Measurements from ENCODE around the gene SLC12A4. TPM values are rescaled to one million over a fixed set of nuclear protein-coding genes. Genes with fewer than 3 reads are reported as not detected.
A peak's percentile ranks its signal among the peaks of the same experiment; 100 is the strongest.

SLC12A4 gene
- total and polyA plus RNA-seq, 4 donors: 31.8 to 58.8 (median 49.1) TPM

GRCh38 chr16:67964477-67965131 lies 3.8 kb downstream of the SLC12A4 start:
- H3K27ac ChIP-seq (ENCODE audit: low read depth, low read length): peak overlapping the region; percentile 64
- H3K4me3 ChIP-seq (ENCODE audit: low read depth, low read length): no peak overlapping the region
- H3K36me3 ChIP-seq (ENCODE audit: control insufficient read depth, insufficient read depth, low read length): peaks cover 32% of the 10 kb centered on the region
- H3K9me3 ChIP-seq (ENCODE audit: control insufficient read depth, insufficient read depth, low read length): no peaks in the 10 kb centered on the region
- H3K27me3 ChIP-seq (ENCODE audit: control insufficient read depth, insufficient read depth, low read length): peaks cover 15% of the 10 kb centered on the region
- peak in 1 of 6 donors; percentile 36 for DNase-seq (ENCODE audit: low read depth in 4 of 6, low spot score in 6 of 6)
- 77% methylated on average over 4 of the region's 6 CpGs for WGBS (ENCODE audit: insufficient coverage)
- H3K4me1 ChIP-seq (ENCODE audit: control insufficient read depth, insufficient read depth, low read length): peaks cover 69% of the 10 kb centered on the region

- no peaks in the 10 kb centered on the region for H3K9me3 ChIP-seq (ENCODE audit: control insufficient read depth, insufficient read depth, low read length)
- DNase-seq (ENCODE audit: low read depth in 4 of 6, low spot score in 6 of 6): no peak
- peak overlapping the region; percentile 64 for H3K27ac ChIP-seq (ENCODE audit: low read depth, low read length)
- 19% methylated on average over 30 of the region's 32 CpGs for WGBS (ENCODE audit: insufficient coverage)
- H3K36me3 ChIP-seq (ENCODE audit: control insufficient read depth, insufficient read depth, low read length): peaks cover 40% of the 10 kb centered on the region
- H3K4me3 ChIP-seq (ENCODE audit: low read depth, low read length): peak overlapping the region; percentile 16
- H3K4me1 ChIP-seq (ENCODE audit: control insufficient read depth, insufficient read depth, low read length): peaks cover 63% of the 10 kb centered on the region
- H3K27me3 ChIP-seq (ENCODE audit: control insufficient read depth, insufficient read depth, low read length): peaks cover 12% of the 10 kb centered on the region
These were observed 4.6 kb downstream of the SLC12A4 start for GRCh38 chr16:67963662-67964321.

- Histone ChIP-seq H3K4me1 (ENCODE audit: control insufficient read depth, insufficient read depth, low read length) (peaks cover 60% of the 10 kb centered on the region), H3K9me3 (ENCODE audit: control insufficient read depth, insufficient read depth, low read length) (no peaks in the 10 kb centered on the region), H3K4me3 (ENCODE audit: low read depth, low read length) (no peak overlapping the region), H3K36me3 (ENCODE audit: control insufficient read depth, insufficient read depth, low read length) (peaks cover 45% of the 10 kb centered on the region), H3K27me3 (ENCODE audit: control insufficient read depth, insufficient read depth, low read length) (peaks cover 9% of the 10 kb centered on the region), H3K27ac (ENCODE audit: low read depth, low read length) (peak overlapping the region; percentile 64)
- WGBS (ENCODE audit: insufficient coverage): 62% methylated on average over 2 of the region's 2 CpGs
- peak in 2 of 6 donors; percentile 42 to 65 for DNase-seq (ENCODE audit: low read depth in 4 of 6, low spot score in 6 of 6)
These were observed 5.2 kb downstream of the SLC12A4 start for GRCh38 chr16:67963292-67963661.

GRCh38 chr16:67962135-67962534 lies 6.3 kb downstream of the SLC12A4 start:
- Histone ChIP-seq H3K36me3 (ENCODE audit: control insufficient read depth, insufficient read depth, low read length) (peaks cover 56% of the 10 kb centered on the region), H3K4me1 (ENCODE audit: control insufficient read depth, insufficient read depth, low read length) (peaks cover 53% of the 10 kb centered on the region), H3K27ac (ENCODE audit: low read depth, low read length) (no peak overlapping the region), H3K9me3 (ENCODE audit: control insufficient read depth, insufficient read depth, low read length) (no peaks in the 10 kb centered on the region), H3K27me3 (ENCODE audit: control insufficient read depth, insufficient read depth, low read length) (peaks cover 2% of the 10 kb centered on the region), H3K4me3 (ENCODE audit: low read depth, low read length) (no peak overlapping the region)
- no peak for DNase-seq (ENCODE audit: low read depth in 4 of 6, low spot score in 6 of 6)
- WGBS (ENCODE audit: insufficient coverage): 96% methylated on average over 7 of the region's 8 CpGs

- H3K4me1 ChIP-seq (ENCODE audit: control insufficient read depth, insufficient read depth, low read length): peaks cover 47% of the 10 kb centered on the region
- H3K36me3 ChIP-seq (ENCODE audit: control insufficient read depth, insufficient read depth, low read length): peaks cover 56% of the 10 kb centered on the region
- no peaks in the 10 kb centered on the region for H3K9me3 ChIP-seq (ENCODE audit: control insufficient read depth, insufficient read depth, low read length)
- WGBS (ENCODE audit: insufficient coverage): 88% methylated on average over 3 of the region's 13 CpGs
- H3K27me3 ChIP-seq (ENCODE audit: control insufficient read depth, insufficient read depth, low read length): no peaks in the 10 kb centered on the region
- DNase-seq (ENCODE audit: low read depth in 4 of 6, low spot score in 6 of 6): peak in 1 of 6 donors; percentile 22
- H3K4me3 ChIP-seq (ENCODE audit: low read depth, low read length): no peak overlapping the region
- H3K27ac ChIP-seq (ENCODE audit: low read depth, low read length): no peak overlapping the region
These were observed 6.9 kb downstream of the SLC12A4 start for GRCh38 chr16:67961551-67961957.

GRCh38 chr16:67959536-67960329 lies 8.7 kb downstream of the SLC12A4 start:
- no peak for DNase-seq (ENCODE audit: low read depth in 4 of 6, low spot score in 6 of 6)
- Histone ChIP-seq H3K27me3 (ENCODE audit: control insufficient read depth, insufficient read depth, low read length) (no peaks in the 10 kb centered on the region), H3K4me1 (ENCODE audit: control insufficient read depth, insufficient read depth, low read length) (peaks cover 37% of the 10 kb centered on the region), H3K4me3 (ENCODE audit: low read depth, low read length) (no peak overlapping the region), H3K27ac (ENCODE audit: low read depth, low read length) (no peak overlapping the region), H3K36me3 (ENCODE audit: control insufficient read depth, insufficient read depth, low read length) (peaks cover 61% of the 10 kb centered on the region), H3K9me3 (ENCODE audit: control insufficient read depth, insufficient read depth, low read length) (no peaks in the 10 kb centered on the region)
- 86% methylated on average over 9 of the region's 11 CpGs for WGBS (ENCODE audit: insufficient coverage)

GRCh38 chr16:67957622-67958021 lies 10.8 kb downstream of the SLC12A4 start:
- H3K27ac ChIP-seq (ENCODE audit: low read depth, low read length): no peak overlapping the region

GRCh38 chr16:67954421-67955196 lies 13.8 kb downstream of the SLC12A4 start:
- H3K36me3 ChIP-seq (ENCODE audit: control insufficient read depth, insufficient read depth, low read length): peaks cover 59% of the 10 kb centered on the region

More at GRCh38 chr16:67957622-67958021, 10.8 kb downstream of the SLC12A4 start:
- 96% methylated on average over 9 of the region's 9 CpGs for WGBS (ENCODE audit: insufficient coverage)
- no peaks in the 10 kb centered on the region for H3K27me3 ChIP-seq (ENCODE audit: control insufficient read depth, insufficient read depth, low read length)
- H3K9me3 ChIP-seq (ENCODE audit: control insufficient read depth, insufficient read depth, low read length): no peaks in the 10 kb centered on the region
- peaks cover 62% of the 10 kb centered on the region for H3K36me3 ChIP-seq (ENCODE audit: control insufficient read depth, insufficient read depth, low read length)
- DNase-seq (ENCODE audit: low read depth in 4 of 6, low spot score in 6 of 6): no peak
- peaks cover 29% of the 10 kb centered on the region for H3K4me1 ChIP-seq (ENCODE audit: control insufficient read depth, insufficient read depth, low read length)
- no peak overlapping the region for H3K4me3 ChIP-seq (ENCODE audit: low read depth, low read length)

More at GRCh38 chr16:67954421-67955196, 13.8 kb downstream of the SLC12A4 start:
- Histone ChIP-seq H3K9me3 (ENCODE audit: control insufficient read depth, insufficient read depth, low read length) (no peaks in the 10 kb centered on the region), H3K4me3 (ENCODE audit: low read depth, low read length) (no peak overlapping the region), H3K27me3 (ENCODE audit: control insufficient read depth, insufficient read depth, low read length) (no peaks in the 10 kb centered on the region), H3K27ac (ENCODE audit: low read depth, low read length) (no peak overlapping the region), H3K4me1 (ENCODE audit: control insufficient read depth, insufficient read depth, low read length) (peaks cover 44% of the 10 kb centered on the region)
- DNase-seq (ENCODE audit: low read depth in 4 of 6, low spot score in 6 of 6): no peak
- WGBS (ENCODE audit: insufficient coverage): 84% methylated on average over 10 of the region's 10 CpGs

Measured in spinal cord (tissue), 10 donors.